ENCODE results near the gene CACNA1I. TPM values are rescaled to one million over a fixed set of nuclear protein-coding genes. Genes with fewer than 3 reads are reported as not detected.

CACNA1I gene
- total and polyA plus RNA-seq, 9 donors, result 0.02 to 0.23 (median 0.09) TPM; not detected in 1

DNA sequence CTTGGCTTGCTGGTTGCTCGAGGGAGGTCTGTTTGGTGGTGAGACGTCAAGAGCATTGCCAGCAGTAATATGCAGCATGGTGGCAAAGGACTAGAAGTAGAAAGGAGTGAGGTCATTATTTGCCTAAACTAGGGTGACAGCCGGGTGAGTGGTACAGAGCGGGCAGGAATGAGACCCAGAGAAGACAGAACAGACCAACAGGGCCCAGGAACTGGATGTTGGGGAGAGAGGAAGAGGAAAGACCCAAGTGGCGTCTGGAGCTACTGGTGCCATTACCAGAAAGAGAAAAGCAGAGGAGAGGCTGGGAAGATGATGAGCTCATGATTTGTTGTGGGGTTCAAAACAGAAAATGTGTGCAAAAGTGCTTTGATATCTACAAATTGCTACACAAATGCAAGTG lies 164.3 kb downstream of the CACNA1I start:
- TF ChIP-seq, protein P1, sequence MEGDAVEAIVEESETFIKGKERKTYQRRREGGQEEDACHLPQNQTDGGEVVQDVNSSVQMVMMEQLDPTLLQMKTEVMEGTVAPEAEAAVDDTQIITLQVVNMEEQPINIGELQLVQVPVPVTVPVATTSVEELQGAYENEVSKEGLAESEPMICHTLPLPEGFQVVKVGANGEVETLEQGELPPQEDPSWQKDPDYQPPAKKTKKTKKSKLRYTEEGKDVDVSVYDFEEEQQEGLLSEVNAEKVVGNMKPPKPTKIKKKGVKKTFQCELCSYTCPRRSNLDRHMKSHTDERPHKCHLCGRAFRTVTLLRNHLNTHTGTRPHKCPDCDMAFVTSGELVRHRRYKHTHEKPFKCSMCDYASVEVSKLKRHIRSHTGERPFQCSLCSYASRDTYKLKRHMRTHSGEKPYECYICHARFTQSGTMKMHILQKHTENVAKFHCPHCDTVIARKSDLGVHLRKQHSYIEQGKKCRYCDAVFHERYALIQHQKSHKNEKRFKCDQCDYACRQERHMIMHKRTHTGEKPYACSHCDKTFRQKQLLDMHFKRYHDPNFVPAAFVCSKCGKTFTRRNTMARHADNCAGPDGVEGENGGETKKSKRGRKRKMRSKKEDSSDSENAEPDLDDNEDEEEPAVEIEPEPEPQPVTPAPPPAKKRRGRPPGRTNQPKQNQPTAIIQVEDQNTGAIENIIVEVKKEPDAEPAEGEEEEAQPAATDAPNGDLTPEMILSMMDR (IDR thresholded peaks at IDR 0.05), result no peak
- no peak for TF ChIP-seq POLR2A (IDR thresholded peaks at IDR 0.05)
- no peak for TF ChIP-seq EP300 (IDR thresholded peaks at IDR 0.05)
- DNase-seq, result no peak
- 89 to 92% (median 92%) methylated on average over 5 of the region's 5 CpGs for WGBS, 3 donors

DNA sequence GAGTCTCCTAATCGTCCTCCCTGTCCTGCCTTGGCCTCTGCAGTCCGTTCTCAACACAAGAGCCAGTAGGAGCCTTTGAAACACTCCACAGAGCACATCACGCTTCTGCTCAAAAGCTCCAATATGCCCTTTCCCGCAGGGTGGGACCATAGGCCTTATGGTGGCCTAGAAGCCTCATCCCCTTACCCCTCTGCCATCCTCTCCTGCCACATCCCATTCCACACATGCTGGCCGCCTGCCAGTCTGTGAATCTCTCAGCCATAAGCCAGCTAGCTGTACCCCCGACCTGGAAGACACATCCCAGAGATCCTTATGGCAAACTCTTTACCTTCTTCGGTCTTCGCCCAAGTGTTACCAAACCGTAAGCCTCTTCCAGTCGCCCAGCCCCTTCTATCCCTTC lies 165.2 kb downstream of the CACNA1I start:
- Histone ChIP-seq H3K27ac (no peak overlapping the region), H3K9me3 (no peaks in the 10 kb centered on the region), H3K4me1 (ENCODE audit: insufficient read depth) (peaks cover 3% of the 10 kb centered on the region), H3K36me3 (no peaks in the 10 kb centered on the region), H3K4me3 (no peak overlapping the region), H3K27me3 (no peaks in the 10 kb centered on the region)
- TF ChIP-seq POLR2A (IDR thresholded peaks at IDR 0.05) (no peak), EP300 (IDR thresholded peaks at IDR 0.05) (no peak)
- TF ChIP-seq, protein P1 (IDR thresholded peaks at IDR 0.05), result no peak
- DNase-seq, result no peak
- intact Hi-C loops (cut with DNase I), result no loop called here
- WGBS, 3 donors, result 86 to 89% (median 88%) methylated on average over 10 of the region's 10 CpGs

More for the DNA sequence above, 164.3 kb downstream of the CACNA1I start:
- peaks cover 3% of the 10 kb centered on the region for H3K4me1 ChIP-seq (ENCODE audit: insufficient read depth)
- no peaks in the 10 kb centered on the region for H3K36me3 ChIP-seq
- H3K27me3 ChIP-seq, result no peaks in the 10 kb centered on the region
- no peaks in the 10 kb centered on the region for H3K9me3 ChIP-seq
- H3K27ac ChIP-seq, result no peak overlapping the region
- H3K4me3 ChIP-seq, result no peak overlapping the region
- intact Hi-C loops (cut with DNase I), result no loop called here

DNA sequence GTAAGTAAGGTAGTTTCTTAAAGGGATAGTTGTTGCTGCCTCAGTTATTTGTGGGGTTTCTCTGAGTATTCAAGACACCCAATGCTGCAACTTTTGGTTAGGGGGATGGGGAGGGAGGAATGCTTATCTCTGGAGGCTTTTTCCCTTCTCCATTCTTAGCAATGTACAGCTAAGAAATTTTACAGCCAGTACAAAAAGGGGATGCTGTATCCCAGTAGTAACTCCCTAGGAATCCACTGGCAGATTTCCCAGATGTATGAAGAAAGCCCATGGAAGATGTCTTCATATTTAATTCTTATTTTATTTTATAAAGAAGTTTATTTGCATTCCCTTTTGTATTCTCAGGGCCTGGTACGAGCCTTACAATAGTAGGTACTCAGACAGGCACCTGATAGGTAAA lies 168.2 kb downstream of the CACNA1I start:
- no peaks in the 10 kb centered on the region for H3K9me3 ChIP-seq
- H3K36me3 ChIP-seq, result no peaks in the 10 kb centered on the region
- no peak overlapping the region for H3K27ac ChIP-seq
- H3K4me3 ChIP-seq, result no peak overlapping the region
- DNase-seq, result no peak
- H3K4me1 ChIP-seq (ENCODE audit: insufficient read depth), result no peaks in the 10 kb centered on the region
- TF ChIP-seq POLR2A (IDR thresholded peaks at IDR 0.05) (no peak), EP300 (IDR thresholded peaks at IDR 0.05) (no peak)
- TF ChIP-seq, protein P1 (IDR thresholded peaks at IDR 0.05), result no peak
- WGBS, 3 donors, result 70 to 77% (median 72%) methylated on average over 1 of the region's 1 CpG
- intact Hi-C loops (cut with DNase I), result no loop called here
- no peaks in the 10 kb centered on the region for H3K27me3 ChIP-seq

Other genes starting within 250 kb of the CACNA1I start
- 100 to 1,000 TPM in 1 of 7 donors, 10 to 100 TPM in 6; 20.9 to 104 (median 74.7) TPM for gene SYNGR1, start 220.8 kb upstream of the CACNA1I start, total RNA-seq
- gene SYNGR1, start 220.8 kb upstream of the CACNA1I start, polyA plus RNA-seq, result 10 to 100 TPM; 13.1 to 82.7 TPM
- 10 to 100 TPM; 20.3 to 39.2 (median 30.6) TPM for gene TAB1, start 171.0 kb upstream of the CACNA1I start, total RNA-seq
- 10 to 100 TPM; 10.7 to 29.5 TPM for gene TAB1, start 171.0 kb upstream of the CACNA1I start, polyA plus RNA-seq
- 1 to 10 TPM in 5 of 7 donors, under 1 TPM in 2; 0.91 to 5.9 (median 1.1) TPM for gene MGAT3, start 113.7 kb upstream of the CACNA1I start, total RNA-seq
- 1 to 10 TPM; 2.1 to 2.3 TPM for gene MGAT3, start 113.7 kb upstream of the CACNA1I start, polyA plus RNA-seq
- 10 to 100 TPM; 13.1 to 23.9 (median 19.9) TPM for gene MIEF1, start 68.5 kb upstream of the CACNA1I start, total RNA-seq
- gene MIEF1, start 68.5 kb upstream of the CACNA1I start, polyA plus RNA-seq, result 10 to 100 TPM; 11.4 to 19.2 TPM
- 100 to 1,000 TPM; 212 to 611 (median 246) TPM for gene ATF4, start 50.2 kb upstream of the CACNA1I start, total RNA-seq
- 100 to 1,000 TPM; 393 to 398 TPM for gene ATF4, start 50.2 kb upstream of the CACNA1I start, polyA plus RNA-seq
- 100 to 1,000 TPM in 1 of 7 donors, 10 to 100 TPM in 6; 41.9 to 117 (median 44.2) TPM for gene RPS19BP1, start 38.0 kb upstream of the CACNA1I start, total RNA-seq
- 100 to 1,000 TPM in 1 of 2 donors, 1 to 10 TPM in 1; 9.1 to 130 TPM for gene RPS19BP1, start 38.0 kb upstream of the CACNA1I start, polyA plus RNA-seq